Measurements from ENCODE around the gene PROK1.
A peak's percentile ranks its signal among the peaks of the same experiment; 100 is the strongest.
"Not testable (repeated sequence)": the region's sequence is repeated elsewhere in the genome, so short reads cannot be mapped to it uniquely, and the experiment has no call there.

Gene PROK1

GRCh38 chr1:110434946-110435345 lies 16.0 kb upstream of the PROK1 start:
- DNase-seq, result no peak

DNA sequence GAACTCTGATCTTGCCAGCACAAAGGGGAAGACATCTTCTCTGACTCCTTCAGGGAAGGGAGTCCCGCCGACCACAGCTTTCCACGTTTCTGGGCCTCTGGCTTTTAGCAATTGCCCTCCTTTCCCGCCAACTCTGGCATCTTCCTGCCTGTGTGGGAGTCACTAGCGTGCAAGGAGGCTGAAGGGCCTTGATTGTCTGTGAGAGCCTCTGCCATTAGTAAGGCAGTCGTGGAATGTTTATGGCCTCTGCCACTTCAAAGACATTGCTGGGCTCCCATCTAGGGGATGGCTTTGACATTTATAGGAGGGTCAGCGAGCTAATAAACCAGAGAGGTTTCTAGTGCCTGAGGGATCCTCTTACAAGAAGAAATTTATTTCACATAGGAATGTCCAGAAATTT lies 14.3 kb upstream of the PROK1 start:
- DNase-seq, result no peak

DNA sequence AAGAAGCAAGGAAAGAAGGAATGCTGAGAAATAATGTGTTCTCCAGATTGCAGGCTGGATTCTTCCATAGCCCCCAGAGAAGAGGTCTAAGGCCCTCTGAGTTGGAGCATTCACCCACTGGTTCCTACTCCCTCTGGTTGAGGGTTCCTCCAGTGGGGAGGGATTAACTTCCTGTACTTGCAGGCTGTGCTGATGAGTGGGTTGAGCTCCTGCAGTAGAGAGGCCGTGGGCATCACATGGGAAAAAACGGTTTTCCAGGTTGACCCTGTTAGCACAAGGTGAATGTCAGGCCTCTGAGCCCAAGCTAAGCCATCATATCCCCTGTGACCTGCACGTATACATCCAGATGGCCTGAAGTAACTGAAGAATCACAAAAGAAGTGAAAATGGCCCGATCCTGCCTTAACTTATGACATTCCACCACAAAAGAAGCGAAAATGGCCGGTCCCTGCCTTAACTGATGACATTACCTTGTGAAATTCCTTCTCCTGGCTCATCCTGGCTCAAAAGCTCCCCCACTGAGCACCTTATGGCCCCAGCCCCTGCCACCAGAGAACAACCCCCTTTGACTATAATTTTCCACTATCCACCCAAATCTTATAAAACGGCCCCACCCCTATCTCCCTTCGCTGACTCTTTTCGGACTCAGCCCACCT lies 13.2 kb upstream of the PROK1 start:
- DNase-seq, result not testable (repeated sequence)

DNA sequence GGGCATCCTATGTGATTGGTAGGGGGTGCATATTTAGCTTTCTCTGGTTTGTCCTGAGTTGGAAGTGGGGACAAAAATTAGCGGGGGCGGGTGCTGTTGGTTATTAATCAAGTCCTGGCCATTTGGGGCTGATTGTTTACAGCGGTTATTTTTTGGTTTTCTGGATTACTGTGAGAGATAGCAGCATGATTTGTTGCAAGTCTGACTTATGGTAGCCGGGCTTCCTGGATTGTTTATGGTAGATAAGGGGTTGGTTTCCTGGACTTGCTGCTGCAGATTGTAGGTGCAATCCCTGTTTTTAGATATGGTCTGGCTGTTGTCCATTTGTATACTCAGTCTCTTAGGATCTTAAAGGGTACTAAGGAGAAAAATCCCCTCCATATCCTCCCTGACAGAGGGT lies 12.1 kb upstream of the PROK1 start:
- DNase-seq, result no peak

DNA sequence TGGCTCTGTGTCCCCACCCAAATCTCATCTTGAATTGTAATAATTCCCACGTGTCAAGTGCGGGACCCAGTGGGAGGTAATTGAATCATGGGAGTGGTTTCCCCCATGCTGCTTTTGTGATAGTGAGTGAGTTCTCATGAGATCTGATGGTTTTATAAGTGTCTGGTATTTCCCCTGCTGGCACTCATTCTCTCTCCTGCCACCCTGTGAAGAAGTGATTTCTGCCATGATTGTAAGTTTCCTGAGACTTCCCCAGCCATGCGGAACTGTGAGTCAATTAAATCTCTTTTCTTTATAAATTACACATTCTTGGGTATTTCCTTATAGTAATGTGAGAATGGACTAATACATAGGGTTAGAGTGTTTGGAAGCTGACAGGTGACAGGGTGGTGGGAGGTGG lies 11.1 kb upstream of the PROK1 start:
- DNase-seq, result not testable (repeated sequence)

GRCh38 chr1:110440877-110441276 lies 10.1 kb upstream of the PROK1 start:
- DNase-seq, result no peak

DNA sequence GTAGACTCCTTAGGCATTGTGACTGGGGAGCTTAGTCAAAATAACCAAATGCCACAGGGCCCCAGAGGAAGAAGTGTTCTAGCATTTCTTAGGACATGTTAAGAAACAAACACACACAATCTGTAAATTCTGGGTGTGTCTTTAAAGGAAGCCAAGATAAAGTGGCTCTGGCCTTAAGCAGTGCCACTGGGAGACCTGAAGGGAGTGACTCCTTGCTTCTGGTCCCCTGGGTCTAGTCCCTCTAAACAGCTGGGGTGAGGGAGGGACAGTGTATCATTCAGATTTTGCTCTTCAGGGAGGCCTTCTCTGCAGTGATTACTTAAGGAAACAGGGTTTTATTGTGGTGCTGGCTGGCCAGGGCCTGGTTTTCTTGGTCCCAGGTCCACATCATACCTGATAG lies 9.1 kb upstream of the PROK1 start:
- no peak for DNase-seq

GRCh38 chr1:110443451-110443850 lies 7.5 kb upstream of the PROK1 start:
- DNase-seq, result no peak

DNA sequence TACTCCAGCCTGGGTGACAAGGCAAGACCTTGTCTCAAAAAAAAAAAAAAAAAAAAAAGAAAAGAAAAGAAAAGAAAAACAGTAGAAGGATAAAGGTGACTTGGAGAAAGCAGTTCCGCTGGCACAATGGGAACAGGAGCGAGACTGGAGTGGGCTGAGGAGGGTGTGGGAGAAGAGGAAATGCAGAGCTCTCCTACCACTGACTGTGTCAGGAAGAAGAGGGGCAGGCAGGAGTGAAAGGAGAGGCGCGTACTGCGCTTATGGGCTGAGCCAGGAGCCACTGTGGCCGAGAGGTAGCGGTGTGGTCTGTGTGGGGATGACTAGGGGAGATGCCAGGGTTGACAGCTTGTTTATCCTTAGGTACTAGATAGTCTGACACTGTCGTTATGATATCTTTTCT lies 6.4 kb upstream of the PROK1 start:
- DNase-seq, result no peak

- no peak for DNase-seq
Observed at GRCh38 chr1:110449661-110450651, 993 bp upstream of the PROK1 start.

DNA sequence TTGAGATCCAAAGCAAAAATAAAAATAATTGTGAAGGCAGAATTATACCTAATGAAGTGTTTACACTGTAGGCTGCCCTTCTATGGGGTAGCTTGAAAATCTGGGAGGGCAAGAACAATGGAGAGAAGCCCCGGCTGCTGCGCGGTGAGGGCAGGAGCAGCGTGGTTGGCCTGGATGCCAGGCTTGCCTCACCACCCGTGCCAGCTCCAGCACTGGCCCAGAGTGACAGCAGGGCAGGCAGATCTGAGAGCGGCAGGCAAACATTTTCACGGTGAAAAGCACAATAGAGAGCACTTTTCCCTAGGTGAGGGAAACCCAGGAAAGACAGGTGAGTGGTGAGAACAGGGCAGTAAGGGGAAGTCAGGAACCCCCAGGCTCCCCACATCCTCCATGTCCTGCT lies 1.4 kb downstream of the PROK1 start:
- DNase-seq, result no peak

- DNase-seq, result no peak
Observed at GRCh38 chr1:110453829-110454228, 2.9 kb downstream of the PROK1 start.

DNA sequence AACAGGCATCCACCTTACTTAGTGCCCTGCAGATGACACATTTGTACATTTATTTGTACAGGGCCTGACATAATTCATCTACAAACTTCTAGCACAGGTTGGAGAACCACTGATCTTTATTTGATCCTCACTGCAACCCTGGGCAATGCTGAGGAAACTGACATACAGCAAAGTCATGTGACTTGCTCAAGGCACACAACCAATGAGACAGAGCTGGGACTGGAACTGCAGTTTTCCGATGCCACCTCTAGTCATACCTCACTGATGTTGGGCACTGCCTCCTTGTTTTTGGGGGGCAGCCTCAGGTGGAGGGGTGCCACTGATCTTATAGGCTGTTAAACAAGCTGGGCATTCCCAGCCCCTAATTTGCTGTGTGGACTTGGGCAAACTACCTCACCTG lies 3.4 kb downstream of the PROK1 start:
- DNase-seq, result no peak

GRCh38 chr1:110455151-110455550 lies 4.2 kb downstream of the PROK1 start:
- DNase-seq, result no peak

- no peak for DNase-seq
Observed at GRCh38 chr1:110457206-110457605, 6.3 kb downstream of the PROK1 start.

DNA sequence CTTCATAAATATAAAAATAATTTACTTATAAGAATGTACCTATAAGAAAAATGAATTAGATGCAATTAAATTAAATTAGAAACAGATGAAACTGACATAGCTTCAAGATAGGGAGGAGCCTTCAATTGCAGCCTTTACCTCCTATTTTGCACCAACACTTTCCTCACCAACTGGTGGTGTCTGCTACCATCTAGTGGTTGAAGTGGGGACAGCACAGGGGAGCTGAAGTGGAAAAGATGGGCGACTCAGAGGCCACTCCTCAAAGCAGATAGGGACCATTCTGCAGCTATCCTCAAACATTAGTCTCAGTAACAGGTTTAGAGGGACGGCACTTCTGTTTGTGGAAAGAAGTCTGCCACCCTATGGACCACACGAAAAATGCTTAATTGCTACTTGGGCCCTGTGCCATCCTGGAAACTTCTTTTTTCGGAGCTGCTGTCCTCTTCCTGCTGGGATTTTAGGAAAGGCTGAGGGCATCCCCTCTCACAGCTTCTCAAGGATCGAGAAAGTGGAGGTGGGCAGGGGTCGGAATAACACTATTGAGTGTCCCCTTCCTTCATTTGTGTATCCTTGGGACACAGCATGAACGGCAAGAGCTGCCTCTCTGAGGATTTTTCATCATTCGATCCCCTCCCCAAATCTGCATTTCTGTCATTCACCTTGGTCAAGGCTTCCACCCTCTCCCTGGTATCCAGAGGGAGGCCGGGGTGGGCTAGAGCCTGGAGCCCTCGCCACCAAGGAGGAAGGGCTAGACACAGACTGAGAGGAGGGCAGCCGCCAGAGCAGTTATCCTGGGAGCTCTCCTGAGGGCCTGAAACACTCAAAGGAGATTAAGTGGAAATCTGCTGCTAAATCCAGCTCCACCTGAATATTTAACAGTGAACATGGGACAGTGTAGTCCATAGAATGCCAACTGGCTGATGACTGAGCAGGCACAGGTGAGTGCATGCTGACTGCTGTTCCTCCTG lies 9.6 kb downstream of the PROK1 start:
- DNase-seq, result peak; percentile 54 to 82 (median 71)

- DNase-seq, result no peak
Observed at GRCh38 chr1:110462093-110462492, 11.1 kb downstream of the PROK1 start.

GRCh38 chr1:110462964-110463363 lies 12.0 kb downstream of the PROK1 start:
- DNase-seq, result no peak

DNA sequence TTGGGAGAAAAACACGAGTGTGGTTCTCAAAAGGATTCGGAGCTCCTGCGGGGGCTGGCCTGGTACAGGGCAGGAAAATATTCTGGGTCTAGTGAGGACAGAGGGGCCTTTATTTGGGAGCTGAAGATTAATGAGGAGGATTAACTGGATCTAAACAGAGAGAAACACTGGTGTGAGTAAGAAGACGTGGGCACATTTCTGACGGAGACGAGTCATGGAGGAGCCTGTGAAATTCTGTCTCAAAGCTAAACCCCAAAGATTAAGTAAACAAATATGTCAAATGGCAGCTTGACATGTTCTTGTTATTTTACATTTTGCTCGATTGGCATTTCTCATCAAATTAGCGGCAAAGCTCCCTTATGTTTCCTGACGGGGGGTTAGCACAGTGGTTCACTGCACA lies 12.8 kb downstream of the PROK1 start:
- no peak for DNase-seq

DNA sequence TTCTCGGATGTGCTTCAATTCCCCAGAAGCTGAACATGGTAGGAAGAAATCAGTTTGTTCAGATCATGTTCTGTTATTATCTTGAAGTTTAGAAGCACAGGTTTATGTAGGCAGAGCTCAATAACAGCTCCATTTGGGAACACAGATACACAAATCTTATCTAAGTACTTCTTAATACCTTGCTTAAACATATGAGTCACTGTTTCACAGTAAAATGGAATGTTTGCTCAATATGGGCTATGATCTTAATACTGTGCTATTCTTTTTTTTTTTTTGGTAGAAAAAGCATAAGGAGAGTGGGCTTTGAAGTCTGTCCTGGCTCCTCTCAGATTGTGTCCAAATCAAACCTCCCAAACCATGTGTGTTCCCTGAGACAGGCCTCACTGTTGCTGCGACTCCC lies 13.4 kb downstream of the PROK1 start:
- no peak for DNase-seq

DNA sequence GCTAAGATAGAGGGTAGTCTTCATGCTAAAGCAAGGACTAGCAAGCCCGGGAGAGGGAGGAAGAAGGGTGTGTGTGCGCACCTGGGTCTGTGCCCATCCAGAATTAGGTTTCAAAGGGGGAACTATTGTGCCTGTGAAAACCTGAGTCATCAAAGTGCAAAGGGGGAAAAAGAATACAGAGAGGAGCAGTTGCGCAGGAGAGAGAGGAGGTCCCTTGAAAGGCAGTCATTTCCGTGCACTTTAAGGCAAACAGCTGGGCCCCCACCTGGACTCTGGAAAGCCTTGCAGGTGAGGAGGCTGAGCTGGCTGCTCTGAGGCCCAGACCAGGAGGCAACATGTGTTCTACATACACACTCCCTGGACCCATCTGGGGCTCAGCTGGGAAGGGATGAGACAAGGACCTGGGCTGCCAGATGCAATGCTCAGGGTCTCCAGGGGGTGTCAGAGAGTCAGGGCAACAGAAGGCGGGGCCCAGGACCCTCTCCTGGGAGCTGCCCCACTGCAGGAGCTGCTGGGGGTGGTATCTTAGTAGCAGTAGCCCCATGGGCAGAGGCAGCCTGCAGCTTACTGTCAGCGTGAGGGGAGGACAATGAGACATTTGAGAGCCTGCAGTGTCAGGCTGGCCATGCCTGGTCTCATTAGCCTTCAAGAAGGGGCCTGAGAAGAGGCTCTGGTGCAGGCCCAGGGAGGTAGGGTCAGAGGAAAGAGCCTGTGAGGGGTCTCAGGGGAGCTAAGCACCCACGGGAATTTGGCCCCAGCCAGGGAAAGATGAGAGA lies 14.3 kb downstream of the PROK1 start:
- no peak for DNase-seq

- no peak for DNase-seq
Observed at GRCh38 chr1:110465814-110466380, 14.9 kb downstream of the PROK1 start.
